Measurements from ENCODE around the gene PRTG.

- TF ChIP-seq USF2 (CRISPR knock-in tag; IDR thresholded peaks at IDR 0.05) (no peak), CTCF (IDR thresholded peaks at IDR 0.05) (no peak), SP1 (CRISPR knock-in tag; conservative IDR thresholded peaks at IDR 0.05) (no peak), CREB1 (CRISPR knock-in tag; IDR thresholded peaks at IDR 0.05) (no peak), PRDM15 (CRISPR knock-in tag; IDR thresholded peaks at IDR 0.05) (no peak), ETV6 (CRISPR knock-in tag; IDR thresholded peaks at IDR 0.05) (no peak), ZNF423 (CRISPR knock-in tag; IDR thresholded peaks at IDR 0.05) (no peak)
These were observed 1.0 kb upstream of the PRTG start for GRCh38 chr15:55743729-55744655.

Measured in WTC11 (cell line).